Measurements from ENCODE around the gene CACNA1F.

- TF ChIP-seq, protein P1, sequence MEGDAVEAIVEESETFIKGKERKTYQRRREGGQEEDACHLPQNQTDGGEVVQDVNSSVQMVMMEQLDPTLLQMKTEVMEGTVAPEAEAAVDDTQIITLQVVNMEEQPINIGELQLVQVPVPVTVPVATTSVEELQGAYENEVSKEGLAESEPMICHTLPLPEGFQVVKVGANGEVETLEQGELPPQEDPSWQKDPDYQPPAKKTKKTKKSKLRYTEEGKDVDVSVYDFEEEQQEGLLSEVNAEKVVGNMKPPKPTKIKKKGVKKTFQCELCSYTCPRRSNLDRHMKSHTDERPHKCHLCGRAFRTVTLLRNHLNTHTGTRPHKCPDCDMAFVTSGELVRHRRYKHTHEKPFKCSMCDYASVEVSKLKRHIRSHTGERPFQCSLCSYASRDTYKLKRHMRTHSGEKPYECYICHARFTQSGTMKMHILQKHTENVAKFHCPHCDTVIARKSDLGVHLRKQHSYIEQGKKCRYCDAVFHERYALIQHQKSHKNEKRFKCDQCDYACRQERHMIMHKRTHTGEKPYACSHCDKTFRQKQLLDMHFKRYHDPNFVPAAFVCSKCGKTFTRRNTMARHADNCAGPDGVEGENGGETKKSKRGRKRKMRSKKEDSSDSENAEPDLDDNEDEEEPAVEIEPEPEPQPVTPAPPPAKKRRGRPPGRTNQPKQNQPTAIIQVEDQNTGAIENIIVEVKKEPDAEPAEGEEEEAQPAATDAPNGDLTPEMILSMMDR (IDR thresholded peaks at IDR 0.05; ENCODE audit: insufficient read depth, low read length): no peak
- TF ChIP-seq GABPA (IDR thresholded peaks at IDR 0.05; ENCODE audit: low read depth) (no peak), POLR2AphosphoS5 (IDR thresholded peaks at IDR 0.05; ENCODE audit: low read depth) (no peak)
These were observed 20.9 kb downstream of the CACNA1F start for GRCh38 chrX:49212209-49212608.

Measured in HL-60 (cell line).